HG03097 (cell line): ENCODE data around the gene POLE.

Experiments used
- ATAC-seq: cut with Tn5 transposase; IDR thresholded peaks from one replicate; pipeline ENCODE4 v1.9.1; 2021; ENCODE audit not compliant: unreplicated experiment, low FRiP score

The POLE gene

DNA sequence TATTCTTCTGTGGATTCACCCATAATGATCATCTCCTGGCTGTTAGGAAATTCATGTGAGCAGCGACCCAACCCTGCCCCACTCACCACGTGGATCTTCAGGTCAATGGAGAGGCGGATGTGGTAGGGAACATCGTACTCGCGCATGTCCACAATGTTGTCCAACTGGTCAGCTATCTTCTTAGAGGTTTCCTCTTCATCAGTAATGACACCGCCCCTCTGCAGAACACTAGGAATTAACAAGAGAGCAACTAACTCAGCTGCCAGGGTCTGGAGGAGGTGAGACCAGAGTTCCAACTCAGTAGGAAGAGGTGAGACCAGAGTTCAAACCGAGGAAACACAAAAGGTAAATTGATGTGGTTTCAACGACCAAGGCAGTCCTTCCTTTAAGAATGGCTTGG lies 9.7 kb downstream of the POLE start:
- no peak for ATAC-seq

DNA sequence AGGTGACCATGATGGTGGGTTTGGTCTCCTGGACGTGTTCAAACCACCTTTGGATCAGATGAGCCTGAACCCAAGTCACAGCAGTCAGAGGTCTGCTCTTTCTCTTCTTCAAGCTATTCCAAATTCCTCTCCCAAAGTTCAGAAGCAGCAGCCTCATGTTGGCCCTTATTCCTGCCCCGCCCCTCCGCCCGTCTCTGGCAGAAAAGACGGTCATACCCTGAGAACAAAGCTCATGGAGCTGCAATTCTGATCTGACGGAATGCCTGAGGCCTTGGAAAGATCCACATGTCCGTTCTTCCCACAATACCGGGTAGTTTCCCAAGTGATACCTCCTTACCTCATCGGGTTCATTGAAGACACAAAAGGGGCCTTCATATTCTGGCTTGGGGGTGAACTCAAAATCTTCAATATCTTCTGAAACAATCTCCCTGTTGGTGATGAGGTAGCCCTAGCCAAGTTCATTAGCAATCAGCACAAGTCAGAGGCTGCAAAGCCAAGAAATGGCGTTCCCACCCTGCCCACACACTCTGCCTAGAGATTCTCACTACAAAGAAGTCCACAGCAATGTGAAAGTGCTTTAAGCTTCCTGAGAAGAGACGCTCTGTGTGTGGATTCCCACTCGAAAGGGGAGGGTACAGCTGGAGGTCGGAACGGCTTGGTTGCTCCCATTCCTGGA lies 11.2 kb downstream of the POLE start:
- ATAC-seq, result no peak

DNA sequence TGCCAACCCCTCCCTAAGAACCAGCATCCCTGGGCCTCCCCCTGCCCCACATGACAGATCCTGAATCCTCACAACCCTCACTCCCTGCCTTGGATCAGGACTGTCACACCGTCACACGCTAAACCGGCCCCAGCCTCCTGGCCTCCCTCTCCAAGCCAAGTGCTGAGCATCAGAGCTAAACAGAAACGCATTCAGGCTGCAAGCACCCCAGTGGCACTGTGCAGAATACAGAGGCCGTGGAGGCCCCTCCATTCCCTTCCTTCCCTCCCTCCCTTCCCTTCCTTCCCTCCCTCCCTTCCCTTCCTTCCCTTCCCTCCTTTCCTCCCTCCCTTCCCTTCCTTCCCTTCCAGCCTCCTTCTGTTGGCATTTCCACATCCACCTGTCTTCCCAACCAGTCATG lies 12.6 kb downstream of the POLE start:
- no peak for ATAC-seq

DNA sequence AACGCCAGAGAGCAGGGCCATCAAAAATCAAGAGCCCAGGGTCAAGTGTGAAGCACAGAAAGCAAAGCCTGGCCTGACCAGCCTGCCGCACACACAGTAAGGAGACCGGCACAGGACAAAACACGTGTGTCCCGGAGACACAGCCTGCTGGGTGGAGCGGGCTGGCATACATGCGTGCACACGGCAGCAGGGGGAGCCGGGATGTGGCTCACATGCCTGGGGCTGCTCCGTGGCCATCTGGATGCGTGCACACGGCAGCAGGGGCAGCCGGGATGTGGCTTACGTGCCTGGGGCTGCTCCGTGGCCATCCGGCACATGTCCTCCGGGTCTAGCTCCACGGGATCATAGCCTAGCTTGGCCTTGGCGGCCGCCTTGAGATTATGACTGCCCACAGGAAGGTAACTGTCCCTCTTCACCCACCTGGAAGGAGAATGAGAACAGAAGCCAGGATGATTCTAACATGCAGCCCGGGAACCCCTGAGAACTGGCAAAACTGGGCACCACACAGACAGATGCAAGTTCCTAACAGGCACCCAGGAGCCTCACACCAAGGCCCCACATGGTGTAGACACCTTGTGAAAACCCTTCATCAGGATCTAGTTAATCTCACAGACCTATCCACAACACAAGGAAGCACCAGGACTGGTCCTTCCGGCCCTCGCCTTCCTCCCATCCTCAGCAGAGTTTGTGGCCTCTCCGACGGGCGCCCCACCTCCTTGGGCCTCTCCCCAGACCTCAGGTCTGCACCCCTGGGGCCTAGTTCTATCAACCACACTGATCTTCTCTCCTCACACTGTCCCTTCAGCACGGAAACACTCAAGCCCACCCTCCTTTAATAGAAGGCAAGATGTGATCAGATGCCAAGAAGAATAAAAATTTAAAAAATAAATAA lies 13.6 kb downstream of the POLE start:
- no peak for ATAC-seq

DNA sequence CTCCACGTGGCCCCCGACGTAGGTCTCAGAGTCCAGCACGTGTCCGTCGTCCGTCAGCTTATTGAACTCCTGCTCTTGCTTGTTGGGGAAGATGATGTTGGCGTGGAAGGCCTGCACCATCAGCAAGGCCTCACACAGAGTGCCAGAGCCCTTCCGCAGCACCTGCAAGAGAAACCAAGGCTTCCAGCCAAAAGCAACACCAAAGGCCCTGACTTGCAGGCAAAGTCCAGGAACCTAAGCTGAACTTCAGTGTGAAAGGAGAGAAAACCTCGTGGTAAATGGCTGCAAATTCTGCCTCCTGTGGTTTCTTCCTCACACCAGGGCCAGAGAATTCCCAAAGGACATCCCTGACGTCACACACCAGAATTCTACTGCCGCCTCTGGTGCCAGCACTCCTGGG lies 14.5 kb downstream of the POLE start:
- ATAC-seq, result no peak

DNA sequence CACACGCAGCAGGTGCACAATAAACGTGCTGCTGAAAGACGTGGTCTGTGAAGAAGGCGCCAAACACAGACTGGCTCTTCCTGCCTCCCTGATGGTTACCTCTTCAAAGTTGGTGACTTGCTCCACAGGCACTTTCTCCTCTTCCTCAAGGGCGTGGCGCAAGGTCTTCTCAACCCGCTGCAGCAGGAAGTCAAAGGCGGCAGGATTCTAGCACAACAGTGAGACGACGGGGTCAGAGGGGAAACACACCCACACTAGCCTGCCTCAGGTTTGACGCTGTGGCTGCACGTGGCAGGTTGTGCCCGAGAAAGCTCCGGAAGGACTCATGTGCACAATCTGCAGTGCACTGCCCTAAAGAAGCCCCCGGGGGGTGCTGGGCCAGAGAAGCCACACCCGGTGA lies 15.0 kb downstream of the POLE start:
- ATAC-seq, result no peak

DNA sequence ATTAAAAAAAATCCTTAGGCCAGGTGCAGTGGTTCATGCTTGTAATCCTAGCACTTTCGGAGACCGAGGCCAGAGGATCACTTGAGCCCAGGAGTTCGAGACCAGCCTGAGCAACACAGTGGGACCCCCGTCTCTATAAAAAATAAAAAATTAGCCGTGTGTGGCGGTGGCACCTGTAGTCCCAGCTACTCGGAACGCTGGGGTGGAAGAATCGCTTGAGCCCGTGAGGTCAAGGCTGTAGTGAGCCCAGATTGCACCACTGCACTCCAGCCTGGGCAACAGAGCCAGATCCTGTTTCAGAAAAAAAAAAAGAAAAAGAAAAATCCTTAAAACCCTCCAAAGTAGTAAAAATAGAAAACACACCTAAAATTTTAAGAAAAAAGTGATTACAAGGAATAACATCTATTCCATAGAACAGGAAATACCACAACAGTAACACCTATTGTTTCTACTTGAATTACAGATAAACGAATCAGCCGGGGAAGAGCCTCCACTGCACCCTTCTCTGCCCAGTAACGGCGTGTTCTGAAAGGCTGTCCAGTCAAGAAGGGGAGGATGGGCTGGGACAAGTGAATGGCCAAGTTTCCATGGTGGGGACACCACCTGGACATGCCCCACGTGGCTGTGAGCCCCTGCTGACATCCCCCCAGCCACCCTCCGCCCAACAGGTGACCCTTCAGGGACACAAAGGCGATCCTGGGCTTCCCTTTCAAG lies 17.8 kb downstream of the POLE start:
- ATAC-seq, result no peak

DNA sequence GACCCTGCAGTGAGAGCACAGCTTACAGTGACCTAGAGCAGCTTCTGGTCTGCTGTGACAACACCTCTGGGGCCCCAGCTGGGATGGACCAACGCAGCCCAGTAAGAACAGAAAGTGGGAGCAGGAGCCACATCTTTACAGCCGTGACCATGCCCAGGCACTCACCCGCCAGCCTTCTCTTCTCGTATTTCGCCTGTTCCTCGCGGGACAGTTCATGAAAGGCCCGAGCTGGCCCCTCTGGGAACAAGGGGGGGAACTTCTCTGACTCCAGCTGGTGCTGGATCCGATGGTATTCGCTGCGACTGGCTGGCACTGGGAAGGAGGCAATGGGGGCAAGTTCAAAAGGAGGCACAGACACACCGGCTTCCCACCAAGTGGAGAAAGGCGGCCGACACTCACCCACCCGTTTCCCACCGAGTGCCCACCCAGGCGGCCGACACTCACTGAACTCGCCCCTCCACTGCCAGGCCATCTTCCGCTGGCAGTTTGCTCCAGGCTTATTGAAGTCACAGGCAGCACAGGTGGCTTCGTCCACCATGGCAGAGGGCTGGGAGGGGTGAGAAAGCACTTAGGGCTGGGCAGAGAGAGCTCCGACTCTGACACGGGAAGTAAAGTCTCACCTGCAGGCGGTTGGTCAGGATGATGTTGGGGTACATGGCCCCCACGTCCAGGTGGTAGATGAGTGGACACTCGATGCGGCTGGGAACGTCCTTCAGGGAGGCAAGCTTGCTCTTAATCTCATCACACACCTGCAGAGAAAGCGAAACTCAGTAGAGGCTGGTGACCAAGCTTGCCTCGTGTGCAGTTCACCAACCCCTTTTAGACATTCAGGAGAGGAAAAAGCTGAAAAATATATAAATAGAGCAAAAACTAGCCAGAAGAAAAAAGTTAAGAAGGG lies 18.7 kb downstream of the POLE start:
- no peak for ATAC-seq

DNA sequence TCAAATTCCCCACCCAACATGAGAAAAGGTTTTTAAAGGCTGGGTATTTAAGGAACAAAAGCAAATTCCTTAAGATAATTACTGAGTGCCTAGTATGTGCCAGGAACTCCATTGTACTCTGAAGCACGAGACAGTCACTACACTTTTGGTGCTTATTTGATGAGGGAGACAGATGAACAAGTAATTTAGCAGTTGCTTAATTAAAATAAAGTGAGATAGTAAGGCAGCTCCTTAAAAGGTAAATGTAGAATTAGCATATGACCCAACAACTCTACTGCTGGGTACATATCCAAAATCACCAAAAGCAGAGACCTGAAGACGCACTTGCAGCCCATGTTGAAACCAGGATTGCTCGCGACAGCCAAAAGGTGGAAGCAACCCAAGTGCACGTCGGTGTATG lies 21.3 kb downstream of the POLE start:
- ATAC-seq, result no peak

DNA sequence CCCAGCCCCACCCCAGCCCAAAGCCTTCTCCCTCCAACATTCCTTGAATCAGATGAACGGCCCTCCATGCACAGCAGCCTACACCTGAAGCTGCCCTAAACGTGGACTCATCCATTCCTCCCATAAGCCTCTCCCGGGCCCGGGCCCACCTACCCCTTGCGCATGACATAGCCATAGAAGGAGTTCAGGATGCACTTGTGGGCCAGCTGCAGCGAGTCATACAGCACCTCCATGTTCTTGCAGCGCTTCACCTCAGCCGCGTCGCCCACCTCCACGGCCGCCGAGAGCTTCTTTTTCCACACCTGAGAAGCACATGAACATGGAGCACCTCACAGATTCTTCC lies 22.0 kb downstream of the POLE start:
- no peak for ATAC-seq

DNA sequence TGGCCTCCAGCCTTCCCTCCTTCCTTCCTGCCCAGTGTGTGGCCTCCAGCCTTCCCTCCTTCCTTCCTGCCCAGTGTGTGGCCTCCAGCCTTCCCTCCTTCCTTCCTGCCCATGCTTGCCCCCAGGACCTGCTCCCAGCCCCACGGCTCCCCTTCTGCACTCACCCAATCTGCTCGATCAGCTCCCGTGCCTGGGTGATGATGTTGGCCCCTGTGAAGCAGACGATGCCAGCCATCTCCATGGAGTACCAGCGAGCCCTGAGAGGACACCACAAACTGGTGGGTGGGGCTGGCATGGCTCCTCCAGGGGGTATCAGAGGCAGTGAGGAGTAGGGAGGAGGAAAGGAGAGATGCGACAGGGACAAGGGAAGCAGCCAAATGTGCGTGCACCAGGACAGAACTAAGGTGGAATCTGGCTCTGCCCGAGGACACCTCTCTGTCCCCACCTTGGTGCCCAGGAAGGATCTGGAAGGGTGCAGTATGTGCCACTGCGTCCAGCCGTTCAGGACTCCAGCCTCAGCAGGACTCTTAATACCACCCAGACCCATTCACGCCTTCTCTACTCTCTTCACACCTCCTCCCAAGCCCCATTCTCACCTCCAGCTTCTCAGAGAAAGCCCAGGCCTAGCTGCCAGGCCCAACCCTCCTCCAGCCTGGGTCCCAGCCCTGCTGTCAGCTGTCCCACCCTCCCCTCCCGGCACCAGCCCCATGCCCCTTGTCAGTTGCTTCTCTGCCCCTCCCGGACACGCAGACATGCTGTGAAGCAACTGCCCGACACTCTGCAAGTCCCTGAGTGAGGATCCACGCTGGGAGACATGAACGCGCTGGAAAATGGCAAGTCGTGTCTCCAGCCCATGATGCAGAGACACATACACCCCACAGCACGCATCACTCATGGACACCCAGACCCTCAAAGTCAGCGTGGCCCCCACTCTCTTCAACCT lies 22.7 kb downstream of the POLE start:
- ATAC-seq, result no peak

DNA sequence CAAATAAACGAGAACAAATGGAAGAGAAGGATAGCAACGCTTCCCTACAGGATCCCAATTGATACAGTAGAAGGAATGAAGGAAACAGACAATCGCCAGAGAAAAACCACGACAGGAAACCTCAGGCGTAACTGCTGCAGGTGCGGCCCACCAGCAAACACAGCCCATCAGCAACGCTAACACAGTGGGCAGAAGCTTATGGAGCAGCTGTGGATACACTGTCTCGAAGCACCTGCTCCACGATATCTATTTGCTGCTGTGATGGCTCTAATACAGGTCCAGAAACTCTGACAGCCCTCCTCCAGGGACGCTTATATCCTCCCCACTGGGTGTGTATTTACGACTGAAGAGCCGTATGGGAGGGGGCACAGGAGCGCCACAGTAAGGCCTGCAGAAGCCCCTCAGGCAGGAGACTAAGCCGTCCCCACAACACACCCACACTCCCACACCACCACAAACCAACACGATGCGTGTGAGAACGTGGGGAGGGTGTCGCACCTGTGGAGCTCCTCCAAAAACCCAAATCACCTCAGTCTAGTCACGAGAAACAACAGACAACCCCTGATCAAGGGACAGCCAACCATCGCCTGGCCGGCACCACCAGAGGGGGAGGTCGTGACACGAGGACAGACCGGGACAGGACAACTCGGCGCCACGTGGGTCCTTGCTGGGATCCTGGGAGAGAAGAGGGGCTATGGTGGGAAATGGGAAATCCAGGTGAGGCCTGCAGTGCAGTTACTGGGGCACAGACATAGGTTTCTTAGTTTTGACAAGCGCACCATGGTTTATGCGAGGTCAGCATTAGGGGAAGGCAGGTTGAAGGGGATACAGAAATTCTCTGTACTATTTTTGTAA lies 24.0 kb downstream of the POLE start:
- ATAC-seq, result no peak

DNA sequence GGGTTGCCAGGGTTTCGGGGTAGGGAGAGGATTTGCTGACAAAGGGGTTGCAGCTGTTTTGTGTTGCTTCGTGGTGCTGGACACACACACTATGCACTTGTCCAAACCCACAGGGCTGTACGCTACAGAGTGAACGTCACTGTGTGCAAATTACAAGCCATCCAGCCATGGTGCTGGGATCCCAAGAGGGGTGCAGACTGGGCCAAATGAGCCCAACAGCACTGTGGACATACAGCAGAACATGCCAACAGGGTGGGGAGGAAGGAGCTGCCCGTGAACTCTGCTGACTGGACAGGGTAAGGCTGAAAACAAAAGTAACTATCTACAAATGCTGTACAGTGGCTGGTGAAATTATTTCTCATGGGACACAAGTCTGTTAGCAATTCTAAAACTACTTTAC lies 25.2 kb downstream of the POLE start:
- ATAC-seq, result no peak

DNA sequence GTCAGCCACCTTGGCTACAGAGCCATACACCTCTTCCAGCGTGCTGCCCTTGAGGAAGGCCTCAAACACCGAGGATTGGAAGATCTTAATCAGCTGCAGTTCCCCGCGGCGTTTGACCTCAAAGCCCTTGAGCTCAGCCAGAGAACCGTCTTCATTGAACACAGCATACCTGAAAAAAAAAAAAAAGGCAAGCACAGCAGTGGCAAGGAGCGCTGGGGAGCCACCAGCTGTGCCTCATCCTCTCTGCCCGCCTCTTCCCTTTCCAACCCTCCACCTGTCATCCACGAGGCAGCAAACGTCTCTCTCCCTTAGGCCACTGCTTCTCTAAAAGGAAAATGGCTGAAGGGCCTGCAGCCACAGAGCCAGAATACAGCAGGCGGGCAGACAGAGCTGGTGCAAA lies 26.1 kb downstream of the POLE start:
- ATAC-seq, result no peak

DNA sequence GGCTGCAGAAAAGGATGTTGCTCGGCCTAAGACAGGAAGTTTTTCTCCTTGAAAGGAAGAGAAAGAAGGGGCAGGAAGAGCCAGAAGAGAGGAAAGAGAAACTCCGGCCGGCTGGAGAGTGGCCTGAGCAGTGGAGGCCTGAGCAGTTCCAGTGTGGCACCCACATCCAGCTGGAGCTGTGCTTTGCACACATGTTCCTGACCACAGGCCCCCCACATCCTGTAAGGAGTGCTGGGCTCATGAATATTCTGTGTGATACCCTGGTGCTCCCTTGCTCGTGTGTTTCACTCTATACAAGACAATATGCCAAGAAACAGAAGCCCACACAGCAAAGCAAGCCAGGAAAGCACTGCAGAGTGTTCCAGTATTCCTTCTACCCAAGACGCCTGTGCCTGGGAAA lies 27.1 kb downstream of the POLE start:
- ATAC-seq, result no peak

DNA sequence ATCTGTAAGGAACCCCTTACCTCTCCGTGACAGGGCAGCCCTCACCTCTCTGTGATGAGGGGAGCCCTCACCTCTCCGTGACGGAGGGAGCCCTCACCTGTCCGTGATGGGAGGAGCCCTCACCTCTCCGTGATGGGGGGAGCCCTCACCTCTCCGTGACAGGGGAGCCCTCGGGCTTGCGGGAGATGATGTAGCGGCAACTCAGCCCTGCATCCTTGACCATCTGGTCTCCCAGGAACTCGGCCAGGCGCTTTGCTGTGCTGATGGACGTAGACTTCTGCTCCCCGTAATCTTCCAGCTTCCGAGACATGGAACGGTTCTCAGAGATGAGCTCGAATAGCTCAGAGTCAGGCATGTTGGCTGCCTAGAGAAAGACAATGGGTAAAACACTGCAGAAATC lies 28.0 kb downstream of the POLE start:
- no peak for ATAC-seq

DNA sequence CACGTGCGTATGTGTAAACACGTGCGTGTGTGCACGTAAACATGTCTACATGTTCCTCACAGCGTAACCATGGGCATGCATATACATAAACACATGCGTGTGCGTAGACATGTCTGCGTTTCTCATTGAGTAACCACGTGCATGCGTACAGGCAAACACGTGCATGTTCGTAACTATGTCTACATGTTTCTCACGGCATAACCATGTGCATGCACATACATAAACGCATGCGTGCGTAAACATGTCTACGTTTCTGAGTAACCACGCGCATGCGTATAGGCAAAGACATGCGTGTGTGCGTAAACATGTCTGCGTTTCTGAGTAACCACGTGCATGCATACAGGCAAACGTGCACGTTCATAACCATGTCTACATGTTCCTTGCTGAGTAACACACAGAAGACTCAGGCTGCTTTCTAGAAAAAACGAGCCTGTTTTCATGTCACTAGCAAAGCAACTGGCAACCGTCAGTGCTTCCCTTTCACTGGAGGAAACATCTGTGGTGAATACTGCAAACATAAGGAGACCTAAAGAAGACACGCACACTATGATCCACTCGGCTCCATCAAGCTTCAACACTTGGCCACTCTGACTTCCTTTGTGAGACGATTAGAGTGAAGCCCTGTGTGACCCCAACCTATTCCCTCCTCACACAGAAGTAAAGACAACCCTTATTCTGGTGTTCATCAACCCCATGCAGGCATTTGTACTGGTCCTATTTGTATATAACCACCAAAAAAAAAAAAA lies 28.8 kb downstream of the POLE start:
- ATAC-seq, result no peak
